ENCODE data around the gene BEGAIN.

Gene BEGAIN

GRCh38 chr14:100615736-100616695 is 28.8 kb upstream of the BEGAIN start:
- no peak for DNase-seq (ENCODE audit: low read depth in 2 of 2)

GRCh38 chr14:100614803-100615202 is 27.6 kb upstream of the BEGAIN start:
- DNase-seq (ENCODE audit: low read depth in 2 of 2), result no peak

DNA sequence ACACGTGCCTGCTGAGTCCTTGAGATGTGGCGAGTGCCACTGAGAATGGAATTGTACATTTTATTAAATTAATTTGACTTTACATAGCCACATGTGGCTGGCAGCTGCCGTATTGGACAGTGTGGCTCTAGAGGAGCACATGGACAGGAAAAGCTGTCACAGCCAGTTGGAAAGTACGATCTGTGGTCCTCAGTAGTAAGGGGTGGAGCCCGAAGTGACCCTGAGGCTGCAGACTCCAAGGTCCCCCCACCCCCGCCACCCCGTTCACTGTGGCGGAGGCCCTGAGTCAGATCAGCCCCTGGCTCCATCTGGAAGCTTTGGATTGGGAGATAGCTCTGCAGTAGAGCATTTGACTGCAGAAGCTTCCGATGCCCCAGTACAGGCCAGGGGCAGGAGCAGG is 25.8 kb upstream of the BEGAIN start:
- no peak for DNase-seq (ENCODE audit: low read depth in 2 of 2)

- DNase-seq (ENCODE audit: low read depth in 2 of 2), result no peak
These were observed 24.7 kb upstream of the BEGAIN start for GRCh38 chr14:100611811-100612480.

GRCh38 chr14:100610511-100611217 is 23.4 kb upstream of the BEGAIN start:
- DNase-seq (ENCODE audit: low read depth in 2 of 2), result no peak

DNA sequence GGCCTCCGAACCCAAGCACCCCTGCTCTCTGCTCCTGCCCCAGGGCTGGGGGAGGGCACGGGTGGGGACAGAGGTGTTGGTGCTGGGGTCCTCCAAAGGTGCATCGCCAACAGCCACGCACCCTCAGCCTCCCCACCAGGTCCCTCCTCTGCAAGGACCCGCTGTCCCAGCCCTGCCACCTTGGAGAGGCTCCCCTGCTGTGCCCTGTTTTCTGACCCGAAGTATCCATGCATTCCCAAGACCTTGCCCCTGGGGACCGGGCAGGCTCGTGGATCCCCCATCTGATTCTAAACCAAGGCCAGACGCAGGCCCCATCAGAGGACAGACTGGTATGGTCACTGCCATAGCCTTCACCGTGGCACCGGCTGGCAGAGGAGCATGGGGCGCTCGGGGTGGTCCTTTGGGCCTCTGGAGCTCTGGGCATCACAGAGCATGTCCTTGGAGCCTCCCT is 22.7 kb upstream of the BEGAIN start:
- DNase-seq (ENCODE audit: low read depth in 2 of 2), result no peak

- no peak for DNase-seq (ENCODE audit: low read depth in 2 of 2)
These were observed 22.2 kb upstream of the BEGAIN start for GRCh38 chr14:100609331-100609870.

GRCh38 chr14:100608586-100609330 is 21.5 kb upstream of the BEGAIN start:
- no peak for DNase-seq (ENCODE audit: low read depth in 2 of 2)

- DNase-seq (ENCODE audit: low read depth in 2 of 2), result no peak
These were observed 20.8 kb upstream of the BEGAIN start for GRCh38 chr14:100608064-100608463.

GRCh38 chr14:100607611-100607956 is 20.4 kb upstream of the BEGAIN start:
- DNase-seq (ENCODE audit: low read depth in 2 of 2), result no peak

- DNase-seq (ENCODE audit: low read depth in 2 of 2), result no peak
These were observed 19.7 kb upstream of the BEGAIN start for GRCh38 chr14:100606687-100607610.

GRCh38 chr14:100605706-100606686 is 18.8 kb upstream of the BEGAIN start:
- DNase-seq (ENCODE audit: low read depth in 2 of 2), result no peak

GRCh38 chr14:100605230-100605629 is 18.0 kb upstream of the BEGAIN start:
- no peak for DNase-seq (ENCODE audit: low read depth in 2 of 2)

DNA sequence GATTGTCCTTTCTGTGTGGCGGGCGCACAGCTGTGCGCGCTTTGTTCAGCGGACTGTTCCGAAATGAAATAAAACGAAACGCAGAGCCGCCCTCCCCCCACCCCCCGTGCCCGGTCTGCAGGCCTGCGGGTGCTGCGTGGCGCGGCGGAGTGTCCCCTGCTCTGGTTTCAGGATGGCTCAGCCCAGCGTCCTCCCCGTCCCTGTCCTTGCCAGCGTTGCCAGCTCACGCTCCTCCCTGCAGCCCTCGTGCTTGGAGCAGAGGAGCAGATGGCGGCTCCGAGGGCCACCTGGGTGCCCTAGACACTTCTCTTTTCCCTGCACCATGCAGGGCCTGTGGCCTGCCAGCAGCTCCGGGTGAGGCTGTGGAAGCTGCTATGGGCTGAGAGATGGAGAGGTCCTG is 17.5 kb upstream of the BEGAIN start:
- no peak for DNase-seq (ENCODE audit: low read depth in 2 of 2)

- DNase-seq (ENCODE audit: low read depth in 2 of 2), result no peak
These were observed 16.9 kb upstream of the BEGAIN start for GRCh38 chr14:100604121-100604501.

GRCh38 chr14:100603341-100604120 is 16.3 kb upstream of the BEGAIN start:
- no peak for DNase-seq (ENCODE audit: low read depth in 2 of 2)

DNA sequence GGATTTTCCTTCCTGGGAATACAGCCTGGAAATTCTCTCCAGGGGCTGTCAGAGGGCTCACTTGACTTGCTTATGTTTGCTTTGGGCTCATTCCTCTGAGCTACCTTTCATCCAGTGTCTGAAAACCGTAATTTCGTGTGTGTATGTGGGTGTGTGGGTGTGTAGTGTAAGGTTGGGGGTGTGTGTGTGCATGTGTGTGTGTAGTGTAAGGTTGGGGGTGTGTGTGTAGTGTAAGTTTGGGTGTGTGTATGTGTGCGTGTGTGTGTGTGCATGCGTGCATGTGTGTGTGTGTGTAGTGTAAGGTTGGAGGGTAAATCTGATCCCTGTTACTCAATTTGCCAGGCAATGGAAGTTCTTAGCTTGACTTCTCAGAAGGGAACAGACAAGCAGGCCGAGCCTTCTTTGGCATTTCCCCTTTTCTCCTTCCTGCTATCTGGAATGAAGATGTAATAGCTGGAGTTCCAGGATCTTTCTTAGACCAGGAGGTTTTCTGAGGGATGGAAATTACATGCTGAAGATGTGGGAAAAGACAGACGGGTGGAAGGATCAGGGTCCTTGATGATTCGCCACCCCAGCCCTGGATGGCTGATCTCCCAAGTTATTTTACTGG is 15.5 kb upstream of the BEGAIN start:
- DNase-seq (ENCODE audit: low read depth in 2 of 2), result no peak

GRCh38 chr14:100601914-100602313 is 14.7 kb upstream of the BEGAIN start:
- no peak for DNase-seq (ENCODE audit: low read depth in 2 of 2)

Measured in stimulated activated CD8-positive, alpha-beta memory T cell treated with anti-CD3 and anti-CD28 coated beads, Interleukin-7, amount 100 ng/mL, for 1 hour (primary cell).